Hematopoietic multipotent progenitor cell treated with erythropoietin and hydrocortisone succinate and interleukin-3 and kit ligand, for 6 days (in vitro differentiated cells): ENCODE data around the gene ZNF598.

Source experiments
- DNase-seq: peaks from one replicate; pipeline ENCODE4 v3.0.0-alpha.2; 2015

ZNF598 gene

DNA sequence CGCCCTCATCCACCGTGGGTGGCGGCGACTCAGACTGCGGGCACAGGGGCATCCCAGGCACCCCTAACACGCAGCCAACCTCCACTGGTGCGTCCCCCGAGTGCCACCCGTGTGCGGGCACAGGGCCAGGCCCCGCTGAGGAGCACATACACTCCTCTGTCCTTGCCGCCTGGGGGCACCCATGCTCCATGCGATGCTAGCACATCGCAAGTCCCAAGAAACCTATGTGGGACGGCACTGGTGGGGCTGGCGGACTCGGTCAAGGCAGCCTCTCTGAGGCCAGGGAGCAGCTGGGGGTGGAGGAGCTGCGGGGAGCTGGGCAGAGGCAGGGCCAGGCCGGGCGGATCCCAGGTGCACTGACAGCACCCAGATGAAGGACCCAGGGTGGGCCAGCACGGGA lies 4.0 kb downstream of the ZNF598 start:
- peak; percentile 87 for DNase-seq

DNA sequence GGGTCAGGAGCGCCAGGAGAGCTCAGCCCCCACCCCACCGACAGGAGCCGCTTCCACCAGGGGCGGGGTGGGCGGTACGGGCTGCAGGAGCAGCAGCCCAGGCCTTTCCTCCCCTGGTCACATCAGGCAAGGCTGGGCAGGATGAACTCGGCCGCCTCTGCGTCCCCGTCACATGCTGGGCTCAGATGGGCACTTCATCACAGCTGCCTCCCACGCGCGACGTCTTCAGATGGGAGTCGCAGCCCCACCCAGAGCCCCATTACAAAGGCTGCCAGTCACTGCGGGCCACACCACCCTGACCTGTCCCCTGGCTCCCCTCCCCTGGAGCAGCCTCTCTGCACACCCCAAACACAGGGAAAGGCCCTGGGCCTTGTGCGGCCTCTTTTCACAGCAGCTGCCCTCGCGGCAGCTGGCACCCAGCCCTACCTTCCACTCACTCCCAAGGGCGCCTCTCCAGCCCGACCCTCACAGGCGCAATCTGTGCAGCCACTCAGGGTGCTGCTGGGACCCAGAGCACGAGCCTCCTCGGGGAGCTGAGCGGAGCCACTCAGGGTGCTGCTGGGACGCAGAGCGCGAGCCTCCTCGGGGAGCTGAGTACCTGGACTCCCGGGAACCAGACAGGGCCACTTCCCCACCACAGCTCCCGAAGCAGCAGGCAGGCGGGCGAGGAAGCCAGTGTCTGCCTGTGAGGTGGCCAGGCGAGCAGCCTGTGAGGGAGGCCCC lies 4.7 kb downstream of the ZNF598 start:
- DNase-seq, result no peak

DNA sequence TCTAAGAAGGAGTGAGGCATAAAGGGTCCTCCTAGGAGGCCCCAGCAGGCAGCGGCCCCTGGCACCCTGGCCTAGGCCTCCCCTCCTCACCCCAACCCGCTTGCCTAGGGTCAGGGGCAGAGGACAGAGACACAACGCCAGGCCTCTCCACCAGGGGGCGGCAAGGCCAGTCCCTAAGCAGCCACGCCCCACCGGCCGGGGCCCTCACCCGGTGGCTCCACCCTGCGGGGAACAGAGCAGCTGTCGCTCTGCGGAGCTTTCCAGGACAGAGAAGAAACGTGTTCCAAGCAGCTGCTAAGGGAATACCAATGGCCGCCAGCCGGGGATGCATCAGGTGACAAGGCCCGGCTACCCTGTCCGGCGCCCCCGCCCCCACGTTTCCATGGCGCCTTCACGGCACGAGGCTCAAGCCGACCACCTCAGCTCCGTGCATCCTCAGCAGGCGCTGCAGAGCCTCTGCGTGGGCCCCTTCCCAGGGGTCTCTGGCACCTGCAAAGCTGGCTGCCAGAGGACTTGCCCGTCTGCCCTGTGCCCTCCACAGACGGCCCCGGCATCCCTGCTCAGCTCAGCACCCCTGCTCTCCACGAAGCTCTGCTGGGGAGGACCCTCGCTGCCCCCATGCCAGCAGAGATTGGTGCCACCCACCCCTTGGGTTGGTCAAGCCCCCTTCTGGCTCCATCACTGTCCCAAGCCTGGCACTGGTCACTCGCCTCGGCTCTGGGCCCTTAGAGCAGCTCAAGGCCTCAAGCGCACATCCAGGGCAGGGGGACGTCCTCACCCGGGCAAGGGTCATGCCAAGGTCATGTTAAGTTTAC lies 5.6 kb downstream of the ZNF598 start:
- peak; percentile 98 for DNase-seq

DNA sequence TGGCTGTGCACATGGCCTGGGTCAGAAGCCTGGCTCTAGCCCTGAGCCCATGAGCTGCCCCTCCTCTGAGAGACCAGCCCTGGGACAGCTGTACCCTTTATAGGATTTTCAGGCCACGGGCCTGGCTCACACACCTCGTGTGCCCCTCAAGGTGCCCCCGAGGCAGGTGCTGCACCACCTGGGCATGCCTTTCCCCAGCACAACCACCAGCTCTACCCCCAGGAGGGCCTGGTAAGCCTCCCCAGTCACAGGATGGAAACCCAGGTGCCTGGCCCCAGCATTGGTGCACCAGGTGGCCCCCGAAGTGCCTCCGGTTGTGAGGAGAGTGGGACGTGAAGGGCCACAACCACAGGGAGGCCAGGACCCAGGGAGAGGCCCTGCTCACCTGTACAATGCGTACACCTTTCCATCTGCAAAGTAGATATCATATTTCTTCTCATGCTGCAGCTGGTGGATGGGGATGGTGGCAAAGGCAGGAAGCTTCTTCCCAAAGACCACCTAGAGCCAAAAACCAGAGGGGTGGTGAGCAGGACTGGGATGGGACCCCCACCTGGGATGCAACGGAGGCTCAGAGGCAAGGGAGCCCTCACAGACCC lies 6.3 kb downstream of the ZNF598 start:
- no peak for DNase-seq

DNA sequence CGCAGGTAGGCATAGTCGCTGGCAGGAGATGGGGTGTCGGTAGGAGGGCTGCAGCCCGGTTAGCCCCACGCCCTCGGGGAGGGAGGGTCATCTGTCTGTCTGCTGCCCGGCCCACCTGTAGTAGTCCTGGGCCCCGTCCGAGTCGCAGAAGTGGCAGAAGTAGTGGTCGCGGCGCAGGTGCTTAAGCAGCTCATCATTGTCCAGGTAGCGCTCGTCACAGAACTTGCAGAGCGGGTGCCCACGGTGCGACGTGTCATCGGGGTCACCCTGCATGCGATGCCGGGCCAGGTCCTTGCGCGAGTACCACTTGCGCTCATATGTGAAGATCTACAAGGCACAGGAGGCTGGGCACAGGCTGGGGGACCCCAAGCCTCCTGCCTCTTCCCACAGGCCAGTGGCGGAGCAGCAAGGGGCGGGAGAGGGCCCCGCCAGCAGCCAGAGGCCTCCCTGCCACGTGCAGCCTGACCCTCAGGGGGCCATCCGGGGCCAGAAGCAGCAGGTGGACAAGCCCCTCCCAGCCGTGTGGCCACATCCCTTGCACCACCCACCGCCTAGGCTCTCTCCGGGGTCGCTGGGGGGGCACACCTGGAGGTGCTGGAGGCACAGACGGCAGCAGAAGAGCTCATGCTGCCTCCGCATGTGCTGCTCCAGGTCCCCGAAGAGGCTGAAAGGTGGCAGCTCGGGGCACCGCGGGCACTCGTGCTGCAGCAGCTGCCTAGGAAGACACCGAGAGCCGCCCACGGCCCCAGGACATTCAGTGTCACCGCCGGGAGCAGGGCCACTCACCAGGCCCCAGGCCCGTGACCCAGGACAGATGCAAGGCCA lies 7.0 kb downstream of the ZNF598 start:
- no peak for DNase-seq

DNA sequence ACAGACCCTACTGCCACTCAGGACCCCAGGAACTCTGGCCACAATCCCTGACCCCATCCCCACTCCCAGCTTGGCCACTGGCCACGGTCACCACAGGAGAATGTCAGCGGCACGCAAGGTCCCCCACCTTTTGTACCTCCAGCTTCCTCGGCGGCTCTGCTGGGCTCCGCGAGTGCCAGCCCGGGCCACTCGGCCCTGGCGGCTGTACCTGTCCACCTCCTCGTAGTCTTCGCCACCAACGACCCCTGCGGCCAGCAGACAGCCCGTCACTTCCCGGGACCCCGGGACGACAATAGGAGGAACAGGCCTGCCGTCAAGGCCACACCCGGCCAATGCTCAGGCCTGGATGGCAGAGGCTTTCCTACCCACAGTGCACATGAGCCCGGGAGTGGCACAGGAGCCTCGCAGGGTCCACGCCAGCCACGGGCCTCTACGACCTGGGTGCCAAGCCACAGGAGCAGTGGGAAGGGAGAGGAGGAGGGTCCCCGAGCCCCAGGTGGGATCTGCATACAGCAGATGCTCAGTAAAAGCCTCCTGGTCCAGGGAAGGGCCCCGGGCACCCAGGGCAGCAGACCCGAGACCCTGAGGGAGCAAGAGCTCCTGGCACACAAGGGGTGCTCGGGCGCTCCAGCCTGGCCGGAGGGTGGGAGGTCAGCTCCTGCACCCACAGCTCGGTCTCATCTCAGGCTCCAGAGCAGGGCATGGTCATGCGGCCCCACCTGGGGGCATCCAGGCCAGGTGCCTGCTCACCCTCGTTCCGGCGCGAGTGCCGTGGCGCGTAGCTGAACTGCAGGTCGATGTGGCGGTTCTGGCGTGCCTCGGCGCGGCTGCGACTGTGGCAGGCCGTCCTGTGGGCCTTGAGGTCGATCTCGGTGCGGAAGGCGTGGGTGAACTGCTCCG lies 7.9 kb downstream of the ZNF598 start:
- DNase-seq, result no peak

DNA sequence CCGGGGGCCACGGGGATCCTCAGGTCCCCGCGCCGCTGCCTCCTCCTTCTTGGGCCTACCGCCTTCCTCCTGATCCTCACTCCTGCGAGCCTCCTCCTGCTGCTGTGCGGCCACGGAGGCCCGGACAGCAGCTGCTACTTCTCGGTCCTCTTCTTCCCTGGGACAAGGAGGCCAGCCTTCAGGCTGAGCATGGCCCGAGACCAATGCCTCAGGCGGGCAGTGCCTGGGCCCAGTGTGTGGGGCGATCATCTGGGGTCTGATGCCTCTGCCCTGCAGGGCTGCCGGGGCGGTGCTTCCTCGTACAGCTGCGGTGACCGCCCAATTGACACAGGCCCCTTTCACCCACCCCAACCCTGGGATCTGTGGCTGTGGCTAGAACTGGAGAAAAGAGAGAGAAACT lies 8.6 kb downstream of the ZNF598 start:
- no peak for DNase-seq

DNA sequence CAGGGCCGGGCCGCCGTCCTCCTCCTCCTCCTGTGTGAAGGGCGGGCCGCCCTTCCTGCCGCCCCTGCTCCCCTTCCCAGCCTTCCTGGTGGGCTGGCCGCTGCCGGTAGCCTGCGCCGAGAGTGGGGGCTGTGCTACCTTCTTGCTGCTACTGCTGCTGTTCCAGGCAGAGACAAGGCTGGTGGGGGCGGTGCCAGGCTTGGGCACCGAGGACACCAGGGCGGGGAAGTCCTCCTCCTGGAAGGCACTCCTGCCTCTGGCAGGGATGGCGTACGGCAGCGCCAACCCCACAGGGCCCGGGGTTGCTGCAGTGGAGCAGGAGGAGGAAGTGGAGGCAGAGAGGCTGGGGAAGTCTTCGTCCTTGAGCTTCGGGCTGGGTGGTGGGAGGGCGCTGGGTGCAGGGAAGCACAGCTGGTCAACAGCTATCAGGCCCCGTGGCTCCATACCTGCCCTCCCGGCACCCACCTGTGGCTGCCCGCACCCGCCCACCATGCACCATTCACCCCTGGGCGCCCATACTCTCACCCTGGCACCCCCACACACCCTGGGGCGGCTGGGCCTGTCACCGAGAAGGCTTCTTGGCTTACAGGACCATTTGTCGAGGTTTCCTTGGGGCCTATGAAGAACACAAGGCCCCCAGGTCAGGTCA lies 9.6 kb downstream of the ZNF598 start:
- DNase-seq, result no peak

DNA sequence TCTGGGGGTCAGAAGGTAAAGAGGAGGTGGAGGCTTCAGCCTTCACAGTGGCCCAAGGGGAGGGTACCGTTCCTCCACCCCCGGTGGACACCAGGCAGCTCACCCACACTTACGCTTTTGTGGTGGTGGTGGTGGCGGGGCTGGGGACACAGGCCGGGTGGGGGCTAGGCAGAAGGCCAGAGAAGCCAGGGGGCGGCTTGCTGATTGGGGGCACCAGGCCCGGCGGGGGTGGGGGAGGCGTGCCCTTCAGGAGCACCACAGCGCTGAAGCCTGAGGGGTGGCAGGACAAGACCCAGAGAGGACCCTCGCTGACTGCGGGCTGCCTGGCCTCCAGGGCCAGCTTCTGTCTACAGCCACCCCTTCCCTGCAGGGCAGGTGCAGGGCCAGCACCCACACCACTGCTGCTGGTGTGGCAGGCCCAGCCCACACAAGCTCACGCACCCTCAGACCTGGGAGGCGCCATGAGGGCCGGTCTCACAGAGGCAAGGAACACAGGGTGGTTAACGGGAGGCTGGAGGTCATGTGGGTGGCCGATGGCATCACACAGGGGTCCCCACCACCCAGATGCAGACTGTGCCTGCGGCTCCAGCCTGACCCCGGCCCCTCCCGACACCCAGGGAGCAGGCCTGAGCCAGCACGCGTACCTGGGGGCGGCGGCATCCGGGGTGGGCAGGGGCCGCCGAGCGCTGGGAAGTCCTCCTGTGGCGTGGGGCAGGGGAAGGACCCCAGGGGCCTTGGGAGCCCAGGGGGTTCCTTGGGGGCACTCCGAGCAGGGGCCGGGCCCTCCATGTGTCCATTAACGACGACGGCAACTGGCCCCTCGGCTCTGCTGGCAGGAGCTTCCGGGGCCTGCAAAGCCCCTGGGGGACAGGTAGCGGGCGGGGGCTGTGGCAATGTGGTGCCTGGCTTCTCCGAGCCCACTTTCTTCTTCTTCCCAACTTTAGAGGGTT lies 10.5 kb downstream of the ZNF598 start:
- no peak for DNase-seq

DNA sequence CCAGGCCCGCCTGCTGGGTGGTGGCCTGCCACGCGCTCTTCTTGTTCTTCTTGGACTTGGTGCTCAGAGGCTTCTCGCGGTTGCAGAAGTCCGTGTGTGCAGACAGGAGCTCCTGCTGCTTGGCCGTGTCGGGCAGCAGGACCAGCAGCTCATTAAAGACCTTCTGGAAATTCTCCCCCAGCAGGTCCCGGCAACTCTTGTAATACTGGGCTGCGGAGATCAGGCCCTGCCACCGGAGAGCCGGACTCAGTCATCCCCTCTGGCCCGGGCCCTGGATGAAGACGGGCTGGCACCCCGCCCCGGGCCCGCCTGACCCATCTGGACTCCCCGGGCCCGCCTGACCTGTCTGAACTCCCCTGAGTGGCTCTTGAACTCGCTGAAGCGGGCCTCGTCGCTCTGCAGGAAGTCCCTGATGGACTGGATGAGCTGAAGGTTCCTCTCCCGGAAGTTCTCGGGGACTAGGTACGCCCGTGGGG lies 11.2 kb downstream of the ZNF598 start:
- DNase-seq, result no peak

DNA sequence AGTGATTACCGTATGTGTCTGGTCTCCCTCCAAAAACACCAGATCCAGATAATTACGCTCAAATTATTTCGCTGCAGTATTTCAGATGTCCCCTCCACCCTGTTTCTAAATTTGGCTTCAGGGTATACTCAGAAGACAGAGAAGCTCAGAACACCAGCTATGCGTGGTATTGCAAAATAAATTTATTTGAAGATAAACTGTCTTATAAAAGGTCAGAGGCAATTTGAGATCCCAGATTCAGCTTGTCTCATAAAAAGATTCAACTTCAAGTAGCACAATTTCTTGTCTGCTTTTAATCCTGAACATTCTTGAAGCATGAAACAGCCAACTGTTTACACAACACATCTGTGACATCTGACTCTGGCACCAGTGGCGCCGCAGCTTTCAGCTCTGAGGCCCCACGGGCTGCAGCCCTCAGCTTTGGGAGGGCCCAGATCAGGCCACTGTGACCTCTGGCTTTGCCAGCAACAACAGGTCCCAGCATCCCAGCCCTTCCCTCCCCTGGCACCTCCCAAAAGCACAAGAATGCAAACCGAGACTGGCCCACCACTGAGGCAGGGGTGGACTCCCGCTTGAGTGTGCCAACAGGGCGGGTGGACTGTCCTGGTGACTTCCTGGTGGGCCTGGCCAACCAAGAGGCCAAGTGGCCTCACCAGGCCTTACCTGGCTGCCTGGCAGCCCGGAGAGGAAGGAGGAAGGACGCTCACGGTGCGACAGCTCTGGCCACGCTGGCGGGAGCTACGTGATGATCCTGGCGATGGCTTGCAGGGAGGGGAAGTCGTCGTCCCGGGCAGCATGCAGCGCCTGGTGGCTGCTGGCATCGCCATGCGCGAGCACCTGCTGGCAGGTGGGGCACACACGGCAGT lies 11.9 kb downstream of the ZNF598 start:
- DNase-seq, result no peak

DNA sequence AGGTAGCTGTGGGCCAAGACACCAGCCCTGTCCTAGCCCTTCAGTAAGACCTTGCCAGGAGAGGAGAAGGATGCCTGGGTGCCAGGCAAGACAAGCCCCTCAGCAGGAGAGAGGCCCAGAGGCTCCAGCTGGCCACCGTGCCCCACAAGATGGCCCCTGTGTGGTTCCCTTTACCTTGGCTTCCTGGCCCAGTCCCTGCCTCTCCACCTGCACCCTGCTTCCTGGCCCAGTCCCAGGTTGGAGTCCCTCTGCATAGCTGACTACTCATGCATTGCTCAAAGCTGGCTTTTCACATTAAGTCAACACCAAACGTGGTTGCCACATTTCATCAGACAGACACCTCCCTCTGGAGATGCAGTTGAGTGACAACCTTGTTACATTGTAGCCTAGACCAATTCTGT lies 15.9 kb downstream of the ZNF598 start:
- no peak for DNase-seq

DNA sequence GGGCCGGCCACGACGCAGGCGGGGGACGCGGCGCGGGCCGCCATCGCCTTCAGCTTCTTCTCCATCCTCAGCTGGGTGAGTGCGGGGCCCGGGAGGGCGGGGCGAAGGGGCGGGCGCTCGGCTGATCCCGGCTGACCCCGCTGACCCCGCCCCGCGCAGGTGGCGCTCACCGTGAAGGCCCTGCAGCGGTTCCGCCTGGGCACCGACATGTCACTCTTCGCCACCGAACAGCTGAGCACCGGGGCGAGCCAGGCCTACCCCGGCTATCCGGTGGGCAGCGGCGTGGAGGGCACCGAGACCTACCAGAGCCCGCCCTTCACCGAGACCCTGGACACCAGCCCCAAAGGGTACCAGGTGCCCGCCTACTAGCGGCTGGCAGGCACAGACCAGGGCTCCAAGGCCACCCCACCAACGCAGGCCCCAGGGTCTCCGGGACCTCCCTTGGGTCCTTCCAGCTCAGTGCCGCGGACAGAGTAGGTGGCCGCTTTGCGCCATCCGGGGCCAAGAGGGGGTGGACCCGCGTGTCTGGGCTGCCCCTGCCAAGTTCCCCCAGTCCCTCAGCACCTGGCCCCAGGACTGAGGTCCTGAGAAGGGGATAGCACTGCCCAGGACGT lies 16.8 kb downstream of the ZNF598 start:
- no peak for DNase-seq

DNA sequence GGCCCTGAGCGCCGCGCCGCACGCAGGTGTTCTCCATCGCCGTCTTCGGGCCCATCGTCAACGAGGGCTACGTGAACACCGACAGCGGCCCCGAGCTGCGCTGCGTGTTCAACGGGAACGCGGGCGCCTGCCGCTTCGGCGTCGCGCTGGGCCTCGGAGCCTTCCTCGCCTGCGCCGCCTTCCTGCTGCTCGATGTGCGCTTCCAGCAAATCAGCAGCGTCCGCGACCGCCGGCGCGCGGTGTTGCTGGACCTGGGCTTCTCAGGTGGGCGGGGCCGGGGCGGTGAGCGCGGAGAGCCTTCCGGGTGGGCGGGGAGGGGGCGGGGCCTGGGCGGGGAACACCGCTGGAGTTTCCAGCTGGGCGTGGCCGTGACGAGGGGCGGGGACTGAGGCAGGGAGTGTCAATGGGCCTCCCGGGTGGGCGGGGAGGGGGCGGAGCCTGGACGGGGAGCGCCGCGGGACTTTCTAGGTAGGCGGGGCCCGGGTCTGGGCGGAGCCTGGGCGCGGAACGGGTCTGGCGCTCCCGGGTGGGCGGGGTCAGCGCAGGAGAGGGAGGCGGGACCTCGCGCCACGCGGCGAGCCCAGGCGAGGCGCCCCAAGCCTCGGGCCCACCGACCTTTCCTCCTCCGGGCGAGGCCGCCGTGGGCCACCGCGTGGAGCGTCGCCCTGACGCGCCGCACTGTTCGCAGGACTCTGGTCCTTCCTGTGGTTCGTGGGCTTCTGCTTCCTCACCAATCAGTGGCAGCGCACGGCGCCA lies 17.5 kb downstream of the ZNF598 start:
- peak; percentile 96 for DNase-seq

DNA sequence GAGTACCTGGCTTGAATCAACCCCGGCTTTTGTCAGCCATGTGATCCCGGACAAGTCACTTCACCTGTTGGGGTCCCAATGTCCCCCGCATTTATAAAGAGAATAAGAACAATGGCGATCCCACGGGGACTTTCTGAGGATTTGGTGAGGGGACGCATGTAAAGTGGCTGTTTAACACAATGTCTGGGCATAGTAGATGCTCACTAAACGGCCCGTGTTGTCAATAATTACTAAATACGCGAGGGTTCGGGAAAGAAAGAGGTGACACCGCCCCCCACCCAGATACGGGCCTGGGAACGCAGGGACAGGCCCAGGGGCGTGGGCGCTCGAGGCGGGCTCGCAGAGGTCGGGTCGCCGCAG lies 18.1 kb downstream of the ZNF598 start:
- no peak for DNase-seq

DNA sequence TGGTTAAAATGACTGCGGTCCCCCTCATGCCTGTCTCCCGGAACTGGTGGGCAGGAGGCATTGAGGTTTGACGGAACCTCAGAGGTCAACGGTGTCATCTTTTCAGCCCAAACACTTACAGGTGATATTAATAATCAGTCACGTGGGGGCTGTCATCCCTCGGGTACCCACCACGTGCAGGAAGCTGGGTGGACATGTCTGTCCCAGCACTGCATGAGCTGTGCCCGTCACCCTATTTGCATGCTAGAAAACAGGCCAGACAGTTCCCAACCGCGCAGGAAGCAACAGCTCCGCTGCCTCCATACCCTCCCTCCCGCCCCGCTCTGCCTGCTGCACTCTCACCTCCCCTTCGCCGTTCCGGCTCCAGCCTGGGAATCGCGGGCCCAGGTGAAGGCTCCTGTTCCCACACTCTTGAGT lies 18.5 kb downstream of the ZNF598 start:
- DNase-seq, result peak; percentile 29

DNA sequence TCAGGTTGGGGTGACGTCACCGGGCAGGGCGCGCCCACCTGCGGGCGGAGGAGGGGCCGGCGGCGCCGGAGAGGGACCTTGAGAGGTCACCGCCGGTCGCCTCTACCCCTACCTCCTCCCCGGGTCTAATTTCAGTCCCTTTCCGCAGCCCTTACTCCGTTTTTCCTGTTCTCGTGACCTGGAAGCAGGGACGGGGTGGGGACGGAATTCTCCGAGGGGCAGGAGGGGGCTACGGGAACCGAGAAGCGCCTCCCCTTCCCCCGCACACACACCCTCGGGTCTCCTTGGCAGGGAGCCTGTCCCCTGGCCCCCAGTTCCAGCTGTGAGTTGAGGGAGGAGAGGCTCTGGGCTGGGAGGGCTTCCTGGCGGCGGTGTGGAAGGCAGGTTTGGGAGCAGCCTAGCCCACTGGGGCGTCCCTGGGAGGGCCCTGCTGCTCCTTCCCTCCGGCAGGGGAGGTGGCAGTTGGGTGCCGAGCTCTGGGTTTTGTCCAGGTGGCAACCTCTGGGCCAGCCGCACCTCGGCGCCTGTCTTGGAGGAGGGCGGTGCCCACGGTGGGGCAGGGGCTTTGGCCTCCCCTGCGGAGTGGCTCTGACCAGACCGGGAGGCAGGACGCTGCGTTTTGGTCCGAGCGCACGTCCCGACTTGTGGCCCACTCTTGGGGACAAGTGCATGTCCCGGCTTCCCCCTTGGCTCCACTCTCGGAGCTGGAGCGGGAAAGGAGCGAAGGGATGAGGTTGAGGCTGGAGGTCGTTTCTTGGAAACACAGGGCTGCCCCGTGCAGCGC lies 19.1 kb downstream of the ZNF598 start:
- DNase-seq, result no peak

DNA sequence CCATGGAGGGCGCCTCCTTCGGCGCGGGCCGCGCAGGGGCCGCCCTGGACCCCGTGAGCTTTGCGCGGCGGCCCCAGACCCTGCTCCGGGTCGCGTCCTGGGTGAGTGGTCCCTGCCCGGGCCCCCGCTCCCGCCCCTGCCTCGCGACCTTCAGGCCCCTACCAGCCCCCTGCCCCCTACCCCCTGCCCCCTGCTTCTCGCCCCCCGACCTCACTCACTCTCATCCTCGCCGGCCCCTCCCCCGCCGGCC lies 19.6 kb downstream of the ZNF598 start:
- DNase-seq, result no peak
